ENCODE results near the gene DYSF. TPM values are rescaled to one million over a fixed set of nuclear protein-coding genes. Genes with fewer than 3 reads are reported as not detected.

Gene DYSF
- polyA plus RNA-seq, 1 of the 3 experiments (the other 2 are of a cell fraction): 0.10 TPM

- ChIA-PET POLR2A (no interaction called here), CTCF (interaction anchor here (1.1 to 1.4 kb wide), 2 partner anchors 20 to 187 kb away, joined by 3 read pairs; no protein-coding TSS in a partner anchor)
- peak; percentile 8 for DNase-seq
- H2AFZ ChIP-seq (ENCODE audit: low read depth): no peak overlapping the region
- no peaks in the 10 kb centered on the region for H3K79me2 ChIP-seq (ENCODE audit: insufficient read depth)
- H3K36me3 ChIP-seq (replicated peaks in 1 of 2; ENCODE audit: control insufficient read depth in 1 of 2, insufficient read depth in 2 of 2, low read length in 1 of 2): no peaks in the 10 kb centered on the region
- TF ChIP-seq MEF2A (IDR thresholded peaks at IDR 0.05; ENCODE audit: borderline replicate concordance, low read depth) (no peak), RCOR1 (IDR thresholded peaks at IDR 0.05; ENCODE audit: low read length) (no peak), CTCF (IDR thresholded peaks at IDR 0.05) (no peak), MXI1 (IDR thresholded peaks at IDR 0.05; ENCODE audit: low read depth, low read length) (no peak), POLR2AphosphoS5 (IDR thresholded peaks at IDR 0.05; ENCODE audit: low read depth, low read length) (no peak), FOXM1 (IDR thresholded peaks at IDR 0.05; ENCODE audit: low read depth) (no peak), EZH2phosphoT487 (IDR thresholded peaks at IDR 0.05; ENCODE audit: borderline replicate concordance, low read depth) (no peak), FOXJ3 (CRISPR knock-in tag; IDR thresholded peaks at IDR 0.05) (no peak)
- TF ChIP-seq, protein P1, sequence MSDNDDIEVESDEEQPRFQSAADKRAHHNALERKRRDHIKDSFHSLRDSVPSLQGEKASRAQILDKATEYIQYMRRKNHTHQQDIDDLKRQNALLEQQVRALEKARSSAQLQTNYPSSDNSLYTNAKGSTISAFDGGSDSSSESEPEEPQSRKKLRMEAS (IDR thresholded peaks at IDR 0.05; ENCODE audit: low read depth): no peak
- TF ChIP-seq, protein P2, sequence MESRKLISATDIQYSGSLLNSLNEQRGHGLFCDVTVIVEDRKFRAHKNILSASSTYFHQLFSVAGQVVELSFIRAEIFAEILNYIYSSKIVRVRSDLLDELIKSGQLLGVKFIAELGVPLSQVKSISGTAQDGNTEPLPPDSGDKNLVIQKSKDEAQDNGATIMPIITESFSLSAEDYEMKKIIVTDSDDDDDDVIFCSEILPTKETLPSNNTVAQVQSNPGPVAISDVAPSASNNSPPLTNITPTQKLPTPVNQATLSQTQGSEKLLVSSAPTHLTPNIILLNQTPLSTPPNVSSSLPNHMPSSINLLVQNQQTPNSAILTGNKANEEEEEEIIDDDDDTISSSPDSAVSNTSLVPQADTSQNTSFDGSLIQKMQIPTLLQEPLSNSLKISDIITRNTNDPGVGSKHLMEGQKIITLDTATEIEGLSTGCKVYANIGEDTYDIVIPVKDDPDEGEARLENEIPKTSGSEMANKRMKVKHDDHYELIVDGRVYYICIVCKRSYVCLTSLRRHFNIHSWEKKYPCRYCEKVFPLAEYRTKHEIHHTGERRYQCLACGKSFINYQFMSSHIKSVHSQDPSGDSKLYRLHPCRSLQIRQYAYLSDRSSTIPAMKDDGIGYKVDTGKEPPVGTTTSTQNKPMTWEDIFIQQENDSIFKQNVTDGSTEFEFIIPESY (IDR thresholded peaks at IDR 0.05; ENCODE audit: borderline replicate concordance, low read depth): no peak
- 75% methylated on average over 7 of the region's 12 CpGs for WGBS (ENCODE audit: low lambda C conversion rate)
- H3K4me3 ChIP-seq (ENCODE audit: low read depth in 2 of 2, low read length in 1 of 2): no peak overlapping the region
- H3K4me1 ChIP-seq (ENCODE audit: control insufficient read depth in 1 of 2, insufficient read depth in 2 of 2, low read depth in 1 of 2, low read length in 1 of 2): no peaks in the 10 kb centered on the region; a peak in 1 of 4 replicates
- no peaks in the 10 kb centered on the region for H3K9me3 ChIP-seq
- H3K27ac ChIP-seq (ENCODE audit: low read depth in 2 of 2, low read length in 1 of 2): no peak overlapping the region
- H3K27me3 ChIP-seq (ENCODE audit: insufficient read depth): no peaks in the 10 kb centered on the region
- H4K20me1 ChIP-seq (ENCODE audit: insufficient read depth): no peaks in the 10 kb centered on the region
- no peaks in the 10 kb centered on the region for H3K9me2 ChIP-seq
- no peaks in the 10 kb centered on the region for H3F3A ChIP-seq (replicated peaks; ENCODE audit: insufficient read depth)
- H3K4me2 ChIP-seq: no peak overlapping the region
- no peak overlapping the region for H3K9ac ChIP-seq
Observed at GRCh38 chr2:71611247-71611646, 157.9 kb downstream of the DYSF start.

GRCh38 chr2:71611781-71612527 is 158.6 kb downstream of the DYSF start:
- H2AFZ ChIP-seq (ENCODE audit: low read depth): no peak overlapping the region
- no peak for DNase-seq
- H3K9me3 ChIP-seq: no peaks in the 10 kb centered on the region
- H3F3A ChIP-seq (replicated peaks; ENCODE audit: insufficient read depth): no peaks in the 10 kb centered on the region
- no peak overlapping the region for H3K9ac ChIP-seq
- 87% methylated on average over 9 of the region's 15 CpGs for WGBS (ENCODE audit: low lambda C conversion rate)
- H3K4me3 ChIP-seq (ENCODE audit: low read depth in 2 of 2, low read length in 1 of 2): no peak overlapping the region
- H3K4me1 ChIP-seq (ENCODE audit: control insufficient read depth in 1 of 2, insufficient read depth in 2 of 2, low read depth in 1 of 2, low read length in 1 of 2): no peaks in the 10 kb centered on the region; a peak in 1 of 4 replicates
- H3K9me2 ChIP-seq: no peaks in the 10 kb centered on the region
- TF ChIP-seq TEAD4 (IDR thresholded peaks at IDR 0.05; ENCODE audit: borderline replicate concordance, insufficient read depth): no peak
- TF ChIP-seq FOXM1 (IDR thresholded peaks at IDR 0.05; ENCODE audit: low read depth): no peak
- no peak for TF ChIP-seq FOXJ3 (CRISPR knock-in tag; IDR thresholded peaks at IDR 0.05)
- no peak for TF ChIP-seq SMC3 (IDR thresholded peaks at IDR 0.05; ENCODE audit: low read depth, low read length)
- TF ChIP-seq RAD21 (IDR thresholded peaks at IDR 0.05; ENCODE audit: low read length): no peak
- no peak for TF ChIP-seq IRF3 (IDR thresholded peaks at IDR 0.05; ENCODE audit: low read depth, low read length)
- TF ChIP-seq YY1 (IDR thresholded peaks at IDR 0.05; ENCODE audit: low read depth): no peak
- no peak for TF ChIP-seq JUND (IDR thresholded peaks at IDR 0.05)
- TF ChIP-seq, protein P1 (IDR thresholded peaks at IDR 0.05; ENCODE audit: low read depth): no peak
- TF ChIP-seq SIN3A (IDR thresholded peaks at IDR 0.05; ENCODE audit: borderline replicate concordance, low read depth, low read length): no peak
- TF ChIP-seq, protein P3, sequence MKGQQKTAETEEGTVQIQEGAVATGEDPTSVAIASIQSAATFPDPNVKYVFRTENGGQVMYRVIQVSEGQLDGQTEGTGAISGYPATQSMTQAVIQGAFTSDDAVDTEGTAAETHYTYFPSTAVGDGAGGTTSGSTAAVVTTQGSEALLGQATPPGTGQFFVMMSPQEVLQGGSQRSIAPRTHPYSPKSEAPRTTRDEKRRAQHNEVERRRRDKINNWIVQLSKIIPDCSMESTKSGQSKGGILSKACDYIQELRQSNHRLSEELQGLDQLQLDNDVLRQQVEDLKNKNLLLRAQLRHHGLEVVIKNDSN (IDR thresholded peaks at IDR 0.05; ENCODE audit: borderline replicate concordance, low read depth): no peak
- TF ChIP-seq ELF1 (IDR thresholded peaks at IDR 0.05): no peak
- no peak for TF ChIP-seq EP300 (IDR thresholded peaks at IDR 0.05; ENCODE audit: borderline replicate concordance in 1 of 2, low read depth in 1 of 2, low read length in 1 of 2)
- no peak for TF ChIP-seq NRF1 (IDR thresholded peaks at IDR 0.05; ENCODE audit: low read depth, low read length)
- no peak overlapping the region for H3K4me2 ChIP-seq
- ChIA-PET CTCF (interaction anchor here (1.1 kb wide), 2 partner anchors 46 to 187 kb away, joined by 3 read pairs; no protein-coding TSS in a partner anchor), POLR2A (no interaction called here)
- H3K27me3 ChIP-seq (ENCODE audit: insufficient read depth): no peaks in the 10 kb centered on the region
- no peak overlapping the region for H3K27ac ChIP-seq (ENCODE audit: low read depth in 2 of 2, low read length in 1 of 2)
- H3K36me3 ChIP-seq (replicated peaks in 1 of 2; ENCODE audit: control insufficient read depth in 1 of 2, insufficient read depth in 2 of 2, low read length in 1 of 2): no peaks in the 10 kb centered on the region
- H4K20me1 ChIP-seq (ENCODE audit: insufficient read depth): no peaks in the 10 kb centered on the region
- no peaks in the 10 kb centered on the region for H3K79me2 ChIP-seq (ENCODE audit: insufficient read depth)
